Spleen (tissue), 11 donors: Measurements from ENCODE around the gene OBP2A. TPM values are rescaled to one million over a fixed set of nuclear protein-coding genes. Genes with fewer than 3 reads are reported as not detected.

Source experiments
- DNase-seq: peaks from one replicate; pipeline ENCODE4 v3.0.0-alpha.2; 2020
- H3K27ac ChIP-seq, 8 donors: fragments of 200-600 bp; sonication (generic) in 7 of 8; 1 replicate in 4 of 8; 2 replicates in 4 of 8; pipeline versions ENCODE4 v1.5.0 to v1.8.0; 2016 to 2021; ENCODE audit warnings: inconsistent platforms in 4 of 8, mild to moderate bottlenecking in 4 of 8, moderate library complexity in 1 of 8
- H3K27me3 ChIP-seq, 7 donors: fragments of 200-600 bp; sonication (generic) in 6 of 7; replicated peaks in 1 of 7; 1 replicate in 4 of 7; 2 replicates in 3 of 7; pipeline versions ENCODE4 v1.5.0 to v1.8.0; 2016 to 2021; ENCODE audit warnings: inconsistent platforms in 3 of 7, mild to moderate bottlenecking in 1 of 7
- H3K36me3 ChIP-seq, 6 donors: fragments of 200-600 bp; sonication (generic) in 5 of 6; 1 replicate in 4 of 6; 2 replicates in 2 of 6; pipeline versions ENCODE4 v1.5.0 to v1.8.0; 2016 to 2021; ENCODE audit warnings: inconsistent platforms in 2 of 6
- H3K4me1 ChIP-seq, 6 donors: fragments of 200-600 bp; sonication (generic) in 5 of 6; 1 replicate in 3 of 6; 2 replicates in 3 of 6; pipeline versions ENCODE4 v1.5.0 to v1.8.0; 2016 to 2021; ENCODE audit warnings: inconsistent platforms in 3 of 6
- H3K4me3 ChIP-seq, 8 donors: fragments of 200-600 bp; sonication (generic) in 7 of 8; 1 replicate in 4 of 8; 2 replicates in 4 of 8; pipeline versions ENCODE4 v1.5.0 to v1.8.0; 2016 to 2021; ENCODE audit warnings: inconsistent platforms in 4 of 8, mild to moderate bottlenecking in 4 of 8, moderate library complexity in 2 of 8
- H3K9me3 ChIP-seq, 8 donors: fragments of 200-600 bp; sonication (generic) in 7 of 8; 1 replicate in 4 of 8; 2 replicates in 4 of 8; pipeline versions ENCODE4 v1.5.0 to v1.8.0; 2016 to 2021; ENCODE audit warnings: inconsistent platforms in 4 of 8
- CTCF ChIP-seq, 11 experiments: fragments of 200-600 bp in 7 of 11; fragments of 450-650 bp in 4 of 11; sonication (generic) in 4 of 11; IDR thresholded peaks in 8 of 11; conservative IDR thresholded peaks in 3 of 11; 1 replicate in 7 of 11; 2 replicates in 4 of 11; pipeline versions ENCODE4 v1.4.0 to v1.8.0; 2016 to 2021; ENCODE audit warnings: antibody characterized with exemption in 11 of 11, inconsistent platforms in 4 of 11, mild to moderate bottlenecking in 1 of 11
- POLR2A ChIP-seq, 3 donors: fragments of 450-650 bp; IDR thresholded peaks; one replicate each; pipeline ENCODE4 v1.5.1; 2017; ENCODE audit warnings: antibody characterized with exemption in 3 of 3, mild to moderate bottlenecking in 1 of 3
- POLR2AphosphoS5 ChIP-seq, 3 donors: sonication (generic); formaldehyde crosslinking; IDR thresholded peaks; one replicate each; pipeline ENCODE4 v1.5.1; 2017; ENCODE audit warnings: antibody characterized with exemption in 3 of 3
- WGBS, 5 donors: extraction: QIAGEN DNeasy Blood & Tissue Kit in 3 of 5; methylation state at CpG; one replicate each; pipeline versions ENCODE4 v1.1.5 to v1.1.7; 2013 to 2018; 5-methylcytosine and 5-hydroxymethylcytosine counted together
- intact Hi-C: fragments of 100-400 bp; cut with DNase I; formaldehyde crosslinking; loops from one replicate; pipeline ENCODE4 v1.15.0; 2023; ENCODE audit warnings: low total_unique reads
- polyA plus RNA-seq, 3 donors: library from polyadenylated mRNA; stranded (reverse); fragments of 200-250 nt; gene quantifications; one replicate each; pipeline ENCODE4 v1.2.1, GENCODE V29; 2013
- total RNA-seq, 7 donors: library from RNA; depleted of rRNA in 3 of 7; stranded (reverse); fragments of >200 nt in 3 of 7; fragmentation: NEBNext Ultra II Directional in 4 of 7; extraction: Animal tissue kit (Norgen Biotek cat#: 25700) in 4 of 7; gene quantifications; one replicate each; pipeline versions ENCODE4 v1.1.0 to v1.2.1, GENCODE V29; 2016 to 2021
- donor health status: healthy with polysubstance abuse.
- donor health status: DM: no; HTN: no; CAD: no; lungs with moderate emphysema.
- donor health status: DM: no; HTN: no; CAD: no.
- donor health status: Bipolar disorder and iron deficiency.
- donor health status: healthy.
- donor health status: DM: no; HTN: no; CAD: no.
- donor health status: DM: yes; HTN: yes; CAD: no.

Gene OBP2A
- total and polyA plus RNA-seq, 10 donors: 0.40 TPM; not detected in 9

GRCh38 chr9:135524130-135524861 is 21.6 kb upstream of the OBP2A start:
- Histone ChIP-seq H3K9me3 (no peaks in the 10 kb centered on the region), H3K27me3 (peaks cover 0 to 65% (median 5%) of the 10 kb centered on the region in 7 donors), H3K27ac (peak overlapping the region in 5 of 8 donors; percentile 48 to 63 (median 57)), H3K36me3 (no peaks in the 10 kb centered on the region), H3K4me1 (peaks cover 0 to 9% (median 0%) of the 10 kb centered on the region in 6 donors), H3K4me3 (no peak overlapping the region)
- DNase-seq: no peak
- WGBS, 5 donors: 65 to 90% (median 74%) methylated on average over 19 to 27 of the region's 27 CpGs
- intact Hi-C loops: no loop called here
- TF ChIP-seq CTCF (IDR thresholded peaks at IDR 0.05 in 8 of 11, conservative IDR thresholded peaks at IDR 0.05 in 3 of 11) (no peak), POLR2AphosphoS5 (IDR thresholded peaks at IDR 0.05) (peak in 2 of 3 donors; percentile 53 to 55), POLR2A (IDR thresholded peaks at IDR 0.05) (no peak)

- H3K36me3 ChIP-seq: no peaks in the 10 kb centered on the region
Observed at GRCh38 chr9:135525241-135526088, 20.5 kb upstream of the OBP2A start.

GRCh38 chr9:135526089-135526729 is 19.7 kb upstream of the OBP2A start:
- H3K27me3 ChIP-seq: peaks cover 0 to 61% (median 5%) of the 10 kb centered on the region in 7 donors
- H3K36me3 ChIP-seq: no peaks in the 10 kb centered on the region
- no peak overlapping the region for H3K27ac ChIP-seq
- H3K4me1 ChIP-seq: peaks cover 0 to 9% (median 0%) of the 10 kb centered on the region in 6 donors
- no peak overlapping the region for H3K4me3 ChIP-seq
- no peak for DNase-seq
- no peaks in the 10 kb centered on the region for H3K9me3 ChIP-seq
- intact Hi-C loops: no loop called here
- WGBS, 5 donors: 76 to 90% (median 78%) methylated on average over 8 to 11 of the region's 11 CpGs
- TF ChIP-seq POLR2AphosphoS5 (IDR thresholded peaks at IDR 0.05): no peak
- TF ChIP-seq POLR2A (IDR thresholded peaks at IDR 0.05): no peak
- no peak for TF ChIP-seq CTCF (IDR thresholded peaks at IDR 0.05 in 8 of 11, conservative IDR thresholded peaks at IDR 0.05 in 3 of 11)

More at GRCh38 chr9:135525241-135526088, 20.5 kb upstream of the OBP2A start:
- intact Hi-C loops: no loop called here
- H3K27ac ChIP-seq: no peak overlapping the region
- no peak overlapping the region for H3K4me3 ChIP-seq
- peaks cover 0 to 9% (median 0%) of the 10 kb centered on the region in 6 donors for H3K4me1 ChIP-seq
- DNase-seq: no peak
- TF ChIP-seq CTCF (IDR thresholded peaks at IDR 0.05 in 8 of 11, conservative IDR thresholded peaks at IDR 0.05 in 3 of 11) (no peak), POLR2A (IDR thresholded peaks at IDR 0.05) (no peak), POLR2AphosphoS5 (IDR thresholded peaks at IDR 0.05) (no peak)
- 77 to 100% (median 89%) methylated on average over 8 to 31 of the region's 31 CpGs for WGBS, 5 donors
- no peaks in the 10 kb centered on the region for H3K9me3 ChIP-seq
- H3K27me3 ChIP-seq: peaks cover 0 to 65% (median 5%) of the 10 kb centered on the region in 7 donors
